Neutrophil (primary cell): ENCODE data around the gene ARL11.

Source experiments
- H3K27ac ChIP-seq: fragments of 200-600 bp; sonication (generic); 2 replicates; pipeline ENCODE4 v1.5.1; 2016; ENCODE audit warnings: mild to moderate bottlenecking, moderate library complexity
- H3K27me3 ChIP-seq: fragments of 200-600 bp; sonication (generic); 2 replicates; pipeline ENCODE4 v1.6.0; 2016; ENCODE audit warnings: mild to moderate bottlenecking
- H3K36me3 ChIP-seq: fragments of 200-600 bp; sonication (generic); 2 replicates; pipeline ENCODE4 v1.5.1; 2017
- H3K4me1 ChIP-seq, 2 experiments: fragments of 200-600 bp in 1 of 2; sonication (generic) in 1 of 2; 1 replicate in 1 of 2; 2 replicates in 1 of 2; pipeline versions ENCODE4 v1.5.1 to v1.6.1; 2013 to 2016; ENCODE audit warnings: low read depth in 1 of 2, low read length in 1 of 2, mild to moderate bottlenecking in 1 of 2, moderate library complexity in 1 of 2; ENCODE audit not compliant: control insufficient read depth in 1 of 2, insufficient read depth in 1 of 2
- H3K4me3 ChIP-seq, 2 experiments: fragments of 200-600 bp in 1 of 2; sonication (generic) in 1 of 2; 1 replicate in 1 of 2; 2 replicates in 1 of 2; pipeline ENCODE4 v1.5.1; 2013 to 2016; ENCODE audit warnings: low read depth in 1 of 2, low read length in 1 of 2, mild to moderate bottlenecking in 1 of 2, moderate library complexity in 1 of 2
- H3K9me3 ChIP-seq: fragments of 200-600 bp; sonication (generic); 2 replicates; pipeline ENCODE4 v1.5.1; 2016
- CTCF ChIP-seq: fragments of 200-600 bp; sonication (generic); IDR thresholded peaks from 2 replicates; pipeline ENCODE4 v1.5.1; 2016; ENCODE audit warnings: antibody characterized with exemption

ARL11 gene

DNA sequence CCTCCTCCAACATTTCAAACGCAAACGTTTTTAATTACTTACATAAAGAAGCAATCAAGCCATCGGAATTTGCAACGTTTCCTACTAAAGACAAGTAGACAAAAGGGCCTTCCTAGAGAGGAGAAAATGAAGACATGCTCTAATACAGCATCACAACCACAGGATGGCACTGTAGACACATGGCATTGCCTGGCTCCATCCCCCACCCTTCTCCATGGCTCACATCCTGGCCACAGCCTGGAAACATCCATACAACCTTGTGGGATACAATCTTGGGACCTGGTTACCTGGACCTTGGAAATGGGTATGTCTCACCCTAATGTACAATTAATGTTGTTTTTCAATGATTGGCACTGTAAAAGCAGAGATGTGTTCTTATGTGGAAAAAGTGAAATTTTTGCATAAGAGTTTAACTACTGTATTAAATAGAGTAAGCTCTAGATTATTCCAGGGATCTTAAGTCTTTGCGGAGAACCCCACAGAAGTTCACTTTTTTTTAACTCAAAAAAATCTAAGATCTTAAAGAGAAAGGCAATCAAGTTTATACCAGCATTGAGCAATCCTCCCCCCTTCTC, 41.5 kb downstream of the ARL11 start:
- H3K4me1 ChIP-seq: no peaks in the 10 kb centered on the region
- no peak overlapping the region for H3K4me3 ChIP-seq
- TF ChIP-seq CTCF: peak; percentile 9
- peaks cover 7% of the 10 kb centered on the region for H3K36me3 ChIP-seq
- no peaks in the 10 kb centered on the region for H3K27me3 ChIP-seq
- no peak overlapping the region for H3K27ac ChIP-seq
- no peaks in the 10 kb centered on the region for H3K9me3 ChIP-seq

GRCh38 chr13:49670828-49671227, 42.5 kb downstream of the ARL11 start:
- no peaks in the 10 kb centered on the region for H3K4me1 ChIP-seq
- H3K36me3 ChIP-seq: peaks cover 7% of the 10 kb centered on the region
- no peaks in the 10 kb centered on the region for H3K27me3 ChIP-seq
- no peaks in the 10 kb centered on the region for H3K9me3 ChIP-seq
- H3K4me3 ChIP-seq: no peak overlapping the region
- no peak for TF ChIP-seq CTCF
- H3K27ac ChIP-seq: no peak overlapping the region

- Histone ChIP-seq H3K4me1 (no peaks in the 10 kb centered on the region), H3K36me3 (no peaks in the 10 kb centered on the region), H3K9me3 (no peaks in the 10 kb centered on the region), H3K27ac (no peak overlapping the region), H3K4me3 (no peak overlapping the region), H3K27me3 (no peaks in the 10 kb centered on the region)
- no peak for TF ChIP-seq CTCF
Observed at GRCh38 chr13:49676581-49677298, 48.4 kb downstream of the ARL11 start.

DNA sequence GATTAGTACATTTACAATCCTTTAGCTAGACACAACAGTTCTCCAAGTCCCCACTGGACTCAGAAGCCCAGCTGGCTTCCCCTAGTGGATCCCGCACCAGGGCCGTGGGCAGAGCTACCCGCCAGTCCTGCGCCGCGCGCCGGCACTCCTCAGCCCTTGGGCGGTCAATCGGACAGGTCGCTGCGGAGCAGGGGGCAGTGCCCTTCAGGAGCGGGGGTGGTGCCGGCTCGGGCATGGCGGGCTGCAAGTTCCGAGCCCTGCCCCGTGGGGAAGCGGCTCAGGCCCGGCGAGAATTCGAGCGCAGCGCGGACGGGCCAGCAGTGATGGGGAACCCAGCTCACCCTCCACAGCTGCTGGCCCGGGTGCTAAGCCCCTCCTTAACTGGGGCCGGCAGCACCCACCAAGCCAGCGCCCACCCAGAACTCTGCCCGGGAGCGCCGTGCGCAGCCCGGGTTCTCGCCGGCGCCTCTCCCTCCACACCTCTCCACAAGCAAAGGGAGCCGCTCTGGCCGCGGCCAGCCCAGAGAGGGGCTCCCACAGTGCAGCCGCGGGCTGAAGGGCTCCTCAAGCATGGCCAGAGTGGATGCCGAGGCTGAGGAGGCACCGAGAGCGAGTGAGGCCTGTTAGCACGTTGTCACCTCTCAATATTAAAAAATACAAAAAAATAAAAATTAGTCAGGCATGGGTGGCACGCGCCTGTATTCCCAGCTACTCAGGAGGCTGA, 50.0 kb downstream of the ARL11 start:
- Histone ChIP-seq H3K27me3 (no peaks in the 10 kb centered on the region), H3K36me3 (no peaks in the 10 kb centered on the region), H3K4me3 (no peak overlapping the region), H3K27ac (no peak overlapping the region), H3K4me1 (no peaks in the 10 kb centered on the region), H3K9me3 (no peaks in the 10 kb centered on the region)
- TF ChIP-seq CTCF: no peak

GRCh38 chr13:49679246-49679645, 50.9 kb downstream of the ARL11 start:
- Histone ChIP-seq H3K27ac (no peak overlapping the region), H3K4me1 (no peaks in the 10 kb centered on the region), H3K27me3 (no peaks in the 10 kb centered on the region), H3K4me3 (no peak overlapping the region), H3K36me3 (no peaks in the 10 kb centered on the region), H3K9me3 (no peaks in the 10 kb centered on the region)
- no peak for TF ChIP-seq CTCF
